SK-N-SH (cell line): ENCODE results near the gene CPNE4.

Source experiments
- CTCF ChIP-seq: fragments of 200-600 bp; sonication (generic); IDR thresholded peaks from 2 replicates; pipeline ENCODE4 v1.6.1; 2017; ENCODE audit warnings: antibody characterized with exemption, mild to moderate bottlenecking, moderate library complexity
- ELF1 ChIP-seq: IDR thresholded peaks from 2 replicates; pipeline ENCODE4 v1.4.0; 2012
- EP300 ChIP-seq, 2 experiments: IDR thresholded peaks; 2 replicates each; pipeline versions ENCODE4 v1.4.0 to v1.6.1; 2012; ENCODE audit warnings: borderline replicate concordance in 1 of 2, low read depth in 1 of 2, low read length in 1 of 2
- FOSL2 ChIP-seq: IDR thresholded peaks from 2 replicates; pipeline ENCODE4 v1.4.0; 2012; ENCODE audit warnings: low read depth, mild to moderate bottlenecking, moderate library complexity, borderline replicate concordance
- GABPA ChIP-seq: IDR thresholded peaks from 2 replicates; pipeline ENCODE4 v1.4.0; 2012; ENCODE audit warnings: low read depth, mild to moderate bottlenecking
- MAX ChIP-seq: IDR thresholded peaks from 2 replicates; pipeline ENCODE4 v1.4.0; 2012; ENCODE audit warnings: low read depth
- NRF1 ChIP-seq: IDR thresholded peaks from 2 replicates; pipeline ENCODE4 v1.6.1; 2012; ENCODE audit warnings: low read depth, mild to moderate bottlenecking, low read length
- POLR2AphosphoS5 ChIP-seq: IDR thresholded peaks from 2 replicates; pipeline ENCODE4 v1.6.1; 2012; ENCODE audit warnings: low read depth, low read length
- SMC3 ChIP-seq: IDR thresholded peaks from 2 replicates; pipeline ENCODE4 v1.6.1; 2012; ENCODE audit warnings: low read depth, low read length, improper control_type of control experiment
- TAF1 ChIP-seq: IDR thresholded peaks from 2 replicates; pipeline ENCODE4 v1.6.1; 2012; ENCODE audit warnings: low read depth, mild to moderate bottlenecking, low read length, moderate library complexity, borderline replicate concordance
- TCF12 ChIP-seq: IDR thresholded peaks from 2 replicates; pipeline ENCODE4 v1.4.0; 2012
- TEAD4 ChIP-seq: IDR thresholded peaks from 2 replicates; pipeline ENCODE4 v1.4.0; 2012; ENCODE audit warnings: mild to moderate bottlenecking, borderline replicate concordance; ENCODE audit not compliant: insufficient read depth
- YY1 ChIP-seq: IDR thresholded peaks from 2 replicates; pipeline ENCODE4 v1.4.0; 2012; ENCODE audit warnings: low read depth, mild to moderate bottlenecking
- TF ChIP-seq, protein P1 (sequence below): IDR thresholded peaks from 2 replicates; pipeline ENCODE4 v1.6.1; 2012; ENCODE audit warnings: mild to moderate bottlenecking, low read depth, low read length, moderate library complexity

DNA sequence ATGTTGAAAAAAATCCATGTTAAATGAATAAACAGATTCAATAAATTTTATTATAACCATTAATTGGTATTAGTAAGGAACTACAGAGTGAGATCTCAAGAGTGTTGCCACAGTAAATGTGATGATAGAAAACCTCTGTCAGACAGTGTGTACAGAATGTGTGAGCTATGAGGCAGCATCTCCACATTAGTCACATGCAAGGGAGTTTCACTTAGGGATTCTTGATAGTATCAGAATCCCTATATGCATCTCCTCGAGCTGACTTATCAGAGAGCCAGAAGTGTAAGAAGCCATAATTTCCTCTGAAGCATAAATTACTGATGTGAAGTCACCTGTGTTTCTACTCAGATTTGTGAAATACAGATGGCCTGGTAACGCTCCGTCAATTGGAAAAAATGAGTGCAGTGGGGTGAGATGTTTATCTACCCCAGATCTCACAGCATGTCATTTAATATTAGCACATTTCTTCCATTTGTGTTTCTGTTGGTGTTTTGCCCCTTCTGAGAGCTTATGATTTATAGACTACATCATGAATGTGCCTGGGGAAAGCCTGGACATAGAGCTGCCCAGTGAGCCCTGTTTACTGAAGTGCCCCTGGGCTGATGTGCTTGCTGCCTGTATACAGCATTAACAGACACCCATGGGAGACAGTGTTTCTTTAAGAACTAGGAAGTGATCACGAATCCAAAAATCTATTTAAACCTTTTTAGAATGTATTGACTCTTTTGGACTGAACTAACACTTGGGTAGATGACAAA, 262.4 kb downstream of the CPNE4 start:
- TF ChIP-seq, protein P1, sequence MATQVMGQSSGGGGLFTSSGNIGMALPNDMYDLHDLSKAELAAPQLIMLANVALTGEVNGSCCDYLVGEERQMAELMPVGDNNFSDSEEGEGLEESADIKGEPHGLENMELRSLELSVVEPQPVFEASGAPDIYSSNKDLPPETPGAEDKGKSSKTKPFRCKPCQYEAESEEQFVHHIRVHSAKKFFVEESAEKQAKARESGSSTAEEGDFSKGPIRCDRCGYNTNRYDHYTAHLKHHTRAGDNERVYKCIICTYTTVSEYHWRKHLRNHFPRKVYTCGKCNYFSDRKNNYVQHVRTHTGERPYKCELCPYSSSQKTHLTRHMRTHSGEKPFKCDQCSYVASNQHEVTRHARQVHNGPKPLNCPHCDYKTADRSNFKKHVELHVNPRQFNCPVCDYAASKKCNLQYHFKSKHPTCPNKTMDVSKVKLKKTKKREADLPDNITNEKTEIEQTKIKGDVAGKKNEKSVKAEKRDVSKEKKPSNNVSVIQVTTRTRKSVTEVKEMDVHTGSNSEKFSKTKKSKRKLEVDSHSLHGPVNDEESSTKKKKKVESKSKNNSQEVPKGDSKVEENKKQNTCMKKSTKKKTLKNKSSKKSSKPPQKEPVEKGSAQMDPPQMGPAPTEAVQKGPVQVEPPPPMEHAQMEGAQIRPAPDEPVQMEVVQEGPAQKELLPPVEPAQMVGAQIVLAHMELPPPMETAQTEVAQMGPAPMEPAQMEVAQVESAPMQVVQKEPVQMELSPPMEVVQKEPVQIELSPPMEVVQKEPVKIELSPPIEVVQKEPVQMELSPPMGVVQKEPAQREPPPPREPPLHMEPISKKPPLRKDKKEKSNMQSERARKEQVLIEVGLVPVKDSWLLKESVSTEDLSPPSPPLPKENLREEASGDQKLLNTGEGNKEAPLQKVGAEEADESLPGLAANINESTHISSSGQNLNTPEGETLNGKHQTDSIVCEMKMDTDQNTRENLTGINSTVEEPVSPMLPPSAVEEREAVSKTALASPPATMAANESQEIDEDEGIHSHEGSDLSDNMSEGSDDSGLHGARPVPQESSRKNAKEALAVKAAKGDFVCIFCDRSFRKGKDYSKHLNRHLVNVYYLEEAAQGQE, result no peak
- TF ChIP-seq CTCF, result no peak
- TF ChIP-seq GABPA, result no peak
- no peak for TF ChIP-seq SMC3
- TF ChIP-seq FOSL2, result no peak
- TF ChIP-seq POLR2AphosphoS5, result no peak
- no peak for TF ChIP-seq MAX
- no peak for TF ChIP-seq TAF1
- no peak for TF ChIP-seq TCF12
- TF ChIP-seq EP300 (IDR thresholded peaks at IDR 0.05; ENCODE audit: borderline replicate concordance in 1 of 2, low read depth in 1 of 2, low read length in 1 of 2), result peak in 1 of 2 experiments; percentile 37; a peak in 1 of 4 replicates
- TF ChIP-seq NRF1, result no peak
- no peak for TF ChIP-seq ELF1
- TF ChIP-seq YY1, result no peak
- TF ChIP-seq TEAD4, result no peak
